HG03558 (cell line): ENCODE results near the gene REEP5.
A peak's percentile ranks its signal among the peaks of the same experiment; 100 is the strongest.
"Not testable (repeated sequence)": the region's sequence is repeated elsewhere in the genome, so short reads cannot be mapped to it uniquely, and the experiment has no call there.

Experiments
- ATAC-seq: cut with Tn5 transposase; IDR thresholded peaks from one replicate; pipeline ENCODE4 v1.9.1; 2021; ENCODE audit warnings: moderate number of reproducible peaks; ENCODE audit not compliant: unreplicated experiment; ENCODE audit errors: extremely low read depth

Gene REEP5

DNA sequence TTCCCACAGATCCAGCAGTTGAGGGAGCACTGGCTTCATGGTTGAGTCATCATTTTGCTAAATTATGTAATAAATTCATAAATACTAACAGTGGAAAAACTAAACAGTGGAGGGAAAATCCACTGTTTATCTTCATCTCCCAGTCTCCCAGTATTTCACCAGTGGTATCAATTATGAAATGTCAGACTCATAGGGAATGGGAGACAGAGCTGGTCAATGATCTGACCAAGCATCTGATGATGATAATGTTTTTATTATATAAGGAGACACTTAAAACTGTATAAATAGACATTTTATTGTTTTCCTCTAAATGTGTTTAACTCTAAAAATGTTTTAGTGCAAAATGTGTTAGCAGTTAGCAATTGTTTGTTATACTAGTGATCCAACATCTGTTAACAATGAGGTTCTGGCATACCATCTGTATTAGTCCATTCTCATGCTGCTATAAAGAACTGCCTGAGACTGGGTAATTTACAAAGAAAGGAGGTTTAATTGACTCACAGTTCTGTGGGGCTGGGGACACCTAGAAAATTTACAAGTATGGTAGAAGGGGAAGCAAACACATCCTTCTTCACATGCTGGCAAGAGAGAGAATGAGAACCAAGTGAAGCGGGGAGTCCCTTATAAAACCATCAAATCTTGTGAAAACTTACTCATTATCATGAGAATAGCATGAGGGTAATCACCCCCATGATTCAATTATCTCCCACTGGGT, 11.8 kb upstream of the REEP5 start:
- ATAC-seq, result no peak

DNA sequence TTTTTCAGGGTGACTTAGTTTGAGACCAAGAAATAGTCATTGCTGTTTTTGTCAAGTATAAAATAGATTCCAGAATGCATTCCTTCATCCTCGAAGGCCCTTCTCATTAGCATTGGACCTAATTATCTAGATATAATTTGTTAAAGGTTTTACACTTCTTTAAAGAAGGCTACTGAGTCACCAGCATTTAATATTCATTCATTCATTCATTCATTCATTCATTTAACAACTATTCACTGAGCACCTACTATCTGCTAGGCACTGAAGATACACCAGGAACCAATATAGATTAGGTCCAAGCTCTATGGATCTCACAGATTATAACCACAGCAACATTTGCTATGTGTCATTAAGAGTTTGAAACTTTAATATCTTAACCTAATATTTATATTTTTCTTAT, 11.1 kb upstream of the REEP5 start:
- ATAC-seq, result no peak

DNA sequence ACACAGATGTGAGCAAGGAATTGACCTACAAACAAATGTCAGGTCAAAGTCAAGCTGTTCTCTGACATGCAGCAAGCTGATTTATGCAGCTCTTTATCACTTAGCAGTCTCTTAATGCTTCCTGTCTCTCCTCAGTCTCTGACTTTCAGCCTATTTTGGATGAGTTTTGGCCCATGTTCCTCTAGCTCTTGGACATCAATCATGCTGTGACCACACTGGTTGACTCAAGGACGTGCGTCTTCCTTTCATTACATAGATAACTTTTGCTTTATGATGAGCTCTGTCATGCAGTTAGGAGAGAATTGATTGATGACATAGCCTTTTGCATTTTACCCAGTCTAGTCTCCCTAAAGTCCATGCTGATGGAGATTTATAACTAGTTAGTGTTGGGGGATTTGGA, 9.4 kb upstream of the REEP5 start:
- ATAC-seq, result no peak

DNA sequence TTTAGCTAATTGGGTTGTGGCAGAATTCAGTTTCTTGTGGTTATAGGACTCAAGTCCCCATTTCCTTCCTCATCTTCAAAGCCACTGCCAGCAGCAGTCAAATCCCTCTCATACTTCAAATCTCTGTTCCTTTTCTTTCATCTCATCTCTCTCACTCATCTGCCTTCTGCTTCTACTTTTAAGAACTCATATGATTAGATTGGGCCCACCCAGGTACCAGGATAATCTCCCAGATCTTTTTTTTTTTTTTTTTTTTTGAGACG, 8.0 kb upstream of the REEP5 start:
- peak; percentile 38 for ATAC-seq

DNA sequence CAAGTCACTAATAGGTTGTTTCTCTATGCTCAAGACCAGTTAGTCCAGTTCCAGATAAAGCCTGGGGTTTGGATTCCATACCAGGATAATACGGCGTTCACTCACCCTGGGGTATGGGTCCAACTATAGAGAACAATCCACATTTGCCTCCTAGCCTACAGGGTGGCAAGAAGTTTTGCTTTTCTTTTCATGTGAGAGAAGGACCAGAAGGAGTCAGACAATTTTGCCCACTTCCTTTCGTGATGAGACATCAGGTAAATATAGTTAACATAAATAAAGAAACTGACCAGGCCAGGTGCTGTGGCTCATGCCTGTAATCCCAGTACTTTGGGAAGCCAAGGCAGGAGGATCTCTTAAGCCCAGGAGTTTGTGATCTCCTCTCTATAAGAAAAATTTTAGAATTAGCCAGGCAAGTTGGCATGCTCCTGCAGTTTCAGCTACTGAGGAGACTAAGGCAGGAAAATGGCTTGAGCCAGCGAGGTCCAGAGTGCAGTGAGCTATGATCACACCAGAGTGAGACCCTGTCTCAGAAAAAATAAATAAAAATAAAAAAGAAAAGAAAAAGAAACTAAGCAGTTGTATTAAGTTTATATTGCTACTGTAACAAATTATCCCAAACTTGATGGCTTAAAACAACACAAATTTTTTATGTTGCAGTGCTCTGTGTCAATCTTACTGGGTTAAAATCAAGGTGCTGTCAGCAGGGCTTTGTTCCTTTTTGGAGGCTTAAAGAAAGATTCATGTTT, 7.5 kb upstream of the REEP5 start:
- ATAC-seq, result peak; percentile 59

DNA sequence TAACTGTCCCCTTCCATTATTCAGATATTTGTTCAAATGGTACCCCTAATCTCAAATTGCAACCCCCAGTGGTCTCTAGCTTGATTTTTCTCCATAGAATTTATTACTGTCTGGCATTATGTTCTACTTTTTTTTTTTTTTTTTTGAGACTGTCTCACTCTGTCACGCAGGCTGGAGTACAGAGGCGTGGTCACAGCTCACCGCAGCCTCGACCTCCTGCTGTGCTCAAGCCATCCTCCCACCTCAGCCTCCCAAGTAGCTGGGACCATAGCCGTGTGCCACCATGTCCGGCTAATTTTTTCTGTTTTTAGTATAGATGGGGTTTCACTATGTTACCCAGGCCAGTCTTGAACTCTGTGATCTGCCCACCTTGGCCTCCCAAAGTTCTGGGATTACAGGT, 2.0 kb upstream of the REEP5 start:
- no peak for ATAC-seq

DNA sequence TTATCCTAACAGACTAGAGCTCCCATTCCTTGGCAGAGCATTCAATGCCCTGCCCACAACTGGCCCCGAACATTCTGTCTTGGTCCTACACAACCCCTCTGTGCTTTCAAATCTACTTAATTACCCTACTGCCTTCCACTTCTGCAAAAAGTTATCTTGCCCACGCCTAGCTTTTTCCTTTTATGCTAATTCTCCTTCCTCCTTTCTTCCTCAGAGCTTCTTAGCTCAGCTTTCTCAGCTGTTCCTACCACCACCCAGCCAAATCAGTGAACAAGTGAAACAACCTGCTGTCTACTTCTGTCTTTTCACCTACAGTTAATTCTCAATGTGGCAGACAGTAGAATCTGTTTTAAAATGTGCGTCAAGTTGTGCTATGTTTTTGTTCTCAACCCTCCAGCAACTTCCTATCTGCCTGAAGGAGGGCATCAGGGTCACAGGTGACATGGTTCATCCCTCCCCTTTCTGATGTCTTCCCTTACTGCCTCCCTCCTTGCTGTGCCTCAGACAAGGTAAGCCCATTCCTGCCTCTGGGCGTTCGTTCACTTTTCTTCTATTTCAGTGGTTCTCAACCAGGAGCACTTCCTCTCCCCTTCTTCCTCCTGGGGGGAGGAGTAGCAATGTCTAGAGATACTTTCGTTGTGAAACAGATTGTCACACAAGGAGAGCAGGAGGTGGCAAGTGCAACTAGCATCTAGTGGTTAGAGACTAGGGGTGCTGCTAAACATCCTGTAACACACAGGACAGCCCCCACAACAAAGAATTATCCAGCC, 1.3 kb upstream of the REEP5 start:
- peak; percentile 24 for ATAC-seq

DNA sequence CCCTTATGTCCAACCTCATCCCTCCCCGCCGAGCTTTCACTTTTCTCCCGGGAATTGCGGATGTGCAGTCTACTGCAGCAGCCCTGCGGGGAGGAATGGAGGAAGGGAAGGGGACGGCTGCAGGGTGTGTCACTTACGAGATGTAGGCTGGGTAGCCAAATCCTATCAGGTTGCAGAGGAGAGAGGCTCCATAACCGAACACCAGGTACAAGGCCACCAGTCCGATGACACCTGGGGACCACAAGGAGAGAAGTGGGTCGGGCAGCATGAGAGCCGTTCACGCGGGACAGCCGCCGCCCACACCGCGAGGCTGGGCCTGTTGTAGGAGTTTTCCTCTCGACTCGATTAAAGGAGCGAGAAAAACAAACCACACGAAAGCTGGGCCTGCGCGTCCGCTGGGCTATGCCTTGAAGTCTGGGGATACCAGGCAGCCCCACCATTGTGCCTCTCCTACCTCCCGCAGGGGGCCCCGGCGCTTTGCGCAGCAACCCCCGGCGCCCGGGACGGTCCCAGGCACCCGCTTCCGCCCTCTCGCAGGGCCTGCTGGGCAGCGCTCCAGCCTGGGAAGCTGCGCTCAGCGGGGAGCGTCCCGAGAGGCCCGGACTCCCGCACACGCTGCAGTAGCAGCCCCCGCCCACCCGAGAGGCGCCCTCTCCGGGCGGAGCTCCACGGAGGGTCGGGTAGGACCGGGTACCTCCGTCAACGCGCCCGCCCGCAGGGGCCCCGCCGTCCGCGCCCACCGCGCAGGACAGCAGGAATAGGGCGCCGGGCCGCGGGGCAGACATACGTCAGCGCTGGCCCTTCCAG, 798 bp downstream of the REEP5 start:
- ATAC-seq, result peak; percentile 19

DNA sequence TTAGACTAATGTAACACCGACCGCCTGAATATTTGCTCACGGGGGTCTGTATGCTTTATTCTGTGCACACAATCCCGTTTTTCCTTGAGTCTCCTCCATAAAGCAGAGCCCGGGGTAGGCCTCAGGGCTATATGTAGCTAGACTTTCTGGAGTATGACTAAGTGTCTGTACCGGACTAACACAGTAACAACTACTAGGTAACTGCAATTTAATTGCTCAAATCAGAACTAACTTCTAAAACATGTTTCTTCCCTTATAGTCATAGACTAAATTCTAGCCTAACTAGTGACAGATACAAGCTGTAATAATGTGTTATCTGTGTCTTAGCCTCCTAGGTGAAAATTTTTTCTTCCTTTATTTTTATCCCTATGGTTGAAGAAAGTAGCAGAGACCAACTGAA, 2.1 kb downstream of the REEP5 start:
- ATAC-seq, result no peak

DNA sequence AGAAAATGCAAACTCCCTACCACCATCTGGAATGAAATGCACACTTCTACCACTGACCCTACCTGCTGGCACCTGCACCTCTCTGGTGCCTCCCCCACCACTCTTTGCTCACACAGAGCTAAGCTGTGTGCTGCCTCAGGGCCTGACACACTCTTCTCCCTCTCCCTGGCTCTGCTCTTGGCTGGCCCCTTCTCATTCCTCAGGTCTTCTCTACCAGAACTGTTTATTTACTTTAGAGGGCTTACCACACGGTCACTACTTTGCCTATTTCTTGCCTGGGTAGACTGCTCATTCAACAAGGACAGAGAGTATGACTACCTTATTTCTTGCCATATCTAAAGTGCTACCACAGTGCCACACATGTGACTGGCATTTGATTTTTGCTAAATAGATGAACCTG, 3.3 kb downstream of the REEP5 start:
- no peak for ATAC-seq

DNA sequence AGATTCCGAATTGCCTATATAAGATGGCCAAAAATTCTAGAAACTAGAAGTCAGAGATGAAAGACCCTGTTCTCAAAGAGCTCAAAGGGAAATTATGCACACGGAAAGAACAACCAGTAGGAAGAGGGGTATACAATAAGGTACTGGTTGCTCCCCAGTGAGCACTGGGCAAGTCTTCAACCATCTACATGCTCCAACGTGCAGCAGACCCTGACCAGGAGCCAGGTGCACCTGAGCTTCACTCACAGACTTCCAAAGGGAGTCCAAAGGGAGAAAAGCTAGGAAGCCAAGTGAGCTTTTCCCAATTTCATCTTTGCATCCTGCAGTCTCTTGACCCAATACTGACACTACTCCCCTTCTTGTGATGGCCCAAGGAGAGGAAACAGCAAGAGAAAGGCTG, 3.9 kb downstream of the REEP5 start:
- ATAC-seq, result no peak

DNA sequence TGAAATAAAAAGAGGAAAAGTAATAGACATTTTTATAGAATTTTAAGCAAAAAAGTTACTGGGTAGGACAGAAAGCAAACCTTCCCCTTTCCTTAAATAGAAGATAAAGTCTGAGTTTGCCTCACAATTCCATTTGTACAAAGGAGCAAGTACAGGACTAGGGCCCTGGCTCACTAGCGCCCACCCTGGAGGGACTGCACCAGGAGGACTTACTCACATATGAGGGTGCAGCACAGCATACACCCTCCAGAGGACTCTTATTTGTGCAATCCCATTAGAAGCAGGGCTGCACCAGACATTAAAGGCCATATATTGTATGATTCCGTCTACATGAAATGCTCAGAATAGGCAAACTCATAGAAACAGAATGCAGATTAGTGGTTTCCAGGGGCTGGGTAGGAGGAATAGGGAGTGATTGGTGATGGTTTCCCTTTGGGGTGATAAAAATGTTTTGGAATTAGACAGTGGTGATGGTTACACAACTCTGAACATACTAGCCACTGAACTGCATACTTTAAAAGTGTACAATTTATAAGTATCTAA, 4.5 kb downstream of the REEP5 start:
- no peak for ATAC-seq

DNA sequence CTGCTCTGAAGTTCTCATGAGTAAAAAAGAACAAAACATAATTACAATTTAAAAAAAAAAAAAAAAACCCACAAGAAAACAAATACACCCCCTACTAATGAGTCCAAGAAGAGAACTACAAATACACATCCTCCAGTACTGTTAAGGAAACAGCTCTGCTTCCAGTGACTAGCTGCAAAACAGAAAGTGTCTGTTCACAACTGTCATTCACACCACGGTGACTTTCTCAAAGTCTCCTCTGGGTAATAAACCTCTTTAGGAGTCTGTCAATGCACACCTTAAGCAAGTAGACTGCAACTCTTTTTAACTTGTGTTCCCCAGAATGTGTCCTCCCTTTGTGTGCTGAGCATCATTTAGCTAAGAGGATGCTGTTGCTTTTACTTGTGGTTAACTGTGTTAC, 6.2 kb downstream of the REEP5 start:
- no peak for ATAC-seq

DNA sequence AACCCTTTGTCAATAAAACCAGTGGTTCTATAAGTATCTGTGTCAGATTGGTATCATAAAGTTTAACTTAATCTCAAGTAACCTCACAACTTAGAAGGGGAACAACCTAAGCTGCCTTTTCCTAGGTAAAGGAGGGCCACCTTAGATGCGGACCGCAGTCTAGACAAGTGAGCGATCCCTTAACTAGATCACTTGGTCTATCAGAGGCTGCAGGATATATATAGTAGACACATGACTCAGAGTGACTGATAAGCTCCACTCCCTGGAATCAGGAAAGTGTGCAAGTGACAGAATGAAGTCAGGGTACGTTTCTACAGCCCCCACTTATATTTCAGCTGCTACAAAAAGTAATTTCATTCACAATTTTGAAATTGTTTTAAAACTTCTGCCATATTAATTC, 7.4 kb downstream of the REEP5 start:
- ATAC-seq, result no peak

DNA sequence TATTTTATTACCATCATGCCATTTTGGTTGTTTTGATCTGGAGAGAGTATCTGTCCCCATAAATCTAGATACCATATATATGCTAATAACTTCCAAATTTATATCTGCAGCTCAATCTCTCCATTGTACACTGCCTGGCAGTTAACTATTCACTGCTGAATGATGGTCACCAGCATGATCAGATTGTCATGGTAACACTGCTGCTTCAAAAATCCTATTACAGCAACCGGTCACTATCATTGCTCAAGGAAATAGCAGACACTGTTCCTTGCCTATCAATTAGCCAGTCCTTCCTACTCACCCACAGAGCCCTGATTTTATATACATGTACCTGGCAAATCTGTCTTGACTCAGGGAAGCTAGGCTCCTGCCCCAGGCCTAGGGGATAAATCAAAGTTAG, 11.5 kb downstream of the REEP5 start:
- ATAC-seq, result no peak

DNA sequence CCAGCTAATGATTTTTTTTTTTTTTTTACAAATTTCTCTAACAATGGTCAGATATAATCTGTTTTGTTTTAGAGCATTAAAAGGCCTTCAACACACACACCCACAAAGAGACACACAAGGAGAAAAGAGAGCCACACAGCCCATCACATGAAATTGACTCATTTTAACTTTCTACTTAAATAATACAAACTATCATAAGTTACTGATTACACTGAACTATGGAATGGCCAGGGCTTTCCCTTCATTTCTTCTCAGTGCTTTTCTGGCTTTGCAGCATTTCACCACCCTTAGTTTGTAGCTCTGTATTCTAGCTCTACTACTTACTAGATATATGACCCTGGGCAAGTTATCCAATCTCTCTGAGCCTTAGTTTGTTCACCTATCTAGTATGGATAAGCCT, 13.2 kb downstream of the REEP5 start:
- ATAC-seq, result no peak

DNA sequence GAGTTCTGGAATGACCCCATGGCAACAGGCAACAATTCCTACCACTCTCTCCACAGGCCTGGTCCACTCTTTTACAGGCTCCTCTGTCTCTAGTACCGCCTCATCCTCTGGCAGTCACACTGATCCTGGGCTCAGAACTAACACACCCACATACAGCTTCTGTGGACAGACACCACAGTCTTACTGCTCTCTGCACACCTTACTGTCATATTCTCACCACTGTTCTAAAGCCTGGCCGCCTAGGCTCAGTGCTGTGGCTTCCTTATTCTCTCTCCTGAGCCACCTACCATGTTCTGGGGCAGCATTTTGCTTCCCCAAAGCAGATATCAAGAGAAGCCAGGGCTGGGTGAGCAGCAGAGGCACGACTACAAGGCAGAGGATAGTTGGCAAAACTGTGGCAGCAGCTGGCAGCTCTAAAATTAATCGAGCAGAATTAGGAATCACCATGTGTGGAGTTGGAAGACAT, 14.8 kb downstream of the REEP5 start:
- no peak for ATAC-seq

DNA sequence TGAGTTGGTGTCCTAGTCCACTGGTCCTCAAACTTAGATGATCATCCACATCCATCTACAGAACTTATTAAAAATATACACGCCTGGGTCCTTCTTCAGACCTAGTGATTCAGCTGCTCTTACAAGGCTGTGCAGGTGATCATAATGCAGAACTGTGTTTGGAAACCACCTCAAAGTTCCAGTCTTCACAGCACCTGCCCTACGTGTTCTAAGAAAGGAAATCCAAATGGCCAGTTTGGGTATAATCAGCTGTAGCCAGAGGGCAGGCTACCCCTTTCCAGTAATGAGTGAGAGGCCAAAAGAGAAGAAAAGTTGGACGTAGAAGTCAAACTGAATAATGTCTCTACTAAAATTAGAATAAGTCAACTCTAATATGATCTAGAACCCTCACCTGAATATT, 15.4 kb downstream of the REEP5 start:
- ATAC-seq, result no peak

DNA sequence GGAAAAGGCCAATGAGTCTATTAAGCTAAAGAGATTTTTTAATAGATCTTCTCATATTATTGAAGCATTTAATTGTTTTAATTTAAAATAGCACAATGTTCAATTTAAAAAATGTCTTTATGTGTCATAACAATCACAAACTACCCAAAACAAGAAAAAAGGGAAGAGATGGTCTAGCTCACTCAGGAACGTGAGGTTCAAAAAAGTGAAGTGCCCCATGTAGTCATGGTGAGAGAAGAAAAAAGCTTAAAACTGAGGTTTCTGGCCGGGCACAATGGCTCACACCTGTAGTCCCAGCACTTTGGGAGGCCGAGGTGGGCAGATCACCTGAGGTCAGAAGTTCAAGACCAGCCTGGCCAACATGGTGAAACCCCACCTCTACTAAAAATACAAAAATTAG, 17.0 kb downstream of the REEP5 start:
- not testable (repeated sequence) for ATAC-seq

DNA sequence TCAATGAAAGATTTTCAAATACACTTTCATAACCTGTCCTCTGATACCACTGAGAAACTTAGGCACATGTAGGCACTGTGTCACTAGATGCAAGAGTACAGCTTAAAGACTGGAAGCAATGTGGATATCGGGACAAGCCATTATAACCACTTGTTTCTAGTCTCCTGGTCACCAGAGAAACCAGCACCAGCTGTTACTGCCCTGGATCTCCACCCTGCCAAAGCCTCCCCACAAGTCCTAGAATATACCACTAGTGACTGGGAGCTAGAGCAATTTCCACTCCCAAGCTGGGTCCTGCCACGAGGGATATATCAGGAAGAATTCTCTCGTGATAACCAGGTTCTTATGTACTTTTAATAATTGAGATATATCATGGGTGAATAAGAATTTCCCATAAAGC, 19.5 kb downstream of the REEP5 start:
- ATAC-seq, result no peak
